Fibroblast of skin of right quadriceps (primary cell): Measurements from ENCODE around the gene MEIS1.

Experiments used
- DNase-seq: peaks from one replicate; pipeline ENCODE4 v3.0.0-alpha.2; 2013

The MEIS1 gene

GRCh38 chr2:66541646-66542045, 106.7 kb downstream of the MEIS1 start:
- DNase-seq: no peak

- DNase-seq: no peak
Measured at GRCh38 chr2:66543257-66543767, 108.4 kb downstream of the MEIS1 start.

- no peak for DNase-seq
Measured at GRCh38 chr2:66544258-66544657, 109.3 kb downstream of the MEIS1 start.

GRCh38 chr2:66545258-66545657, 110.3 kb downstream of the MEIS1 start:
- no peak for DNase-seq

GRCh38 chr2:66547118-66547517, 112.2 kb downstream of the MEIS1 start:
- DNase-seq: no peak

GRCh38 chr2:66547887-66548286, 113.0 kb downstream of the MEIS1 start:
- DNase-seq: no peak

- DNase-seq: no peak
Measured at GRCh38 chr2:66548422-66548821, 113.5 kb downstream of the MEIS1 start.

- DNase-seq: no peak
Measured at GRCh38 chr2:66550826-66551225, 115.9 kb downstream of the MEIS1 start.

GRCh38 chr2:66553370-66553769, 118.4 kb downstream of the MEIS1 start:
- DNase-seq: no peak

- peak; percentile 65 for DNase-seq
Measured at GRCh38 chr2:66555091-66555490, 120.2 kb downstream of the MEIS1 start.

- peak; percentile 35 for DNase-seq
Measured at GRCh38 chr2:66555501-66556324, 120.8 kb downstream of the MEIS1 start.

- DNase-seq: no peak
Measured at GRCh38 chr2:66559672-66560071, 124.7 kb downstream of the MEIS1 start.

GRCh38 chr2:66560683-66561082, 125.8 kb downstream of the MEIS1 start:
- no peak for DNase-seq

- DNase-seq: no peak
Measured at GRCh38 chr2:66561645-66562303, 126.8 kb downstream of the MEIS1 start.

- DNase-seq: no peak
Measured at GRCh38 chr2:66562304-66562685, 127.4 kb downstream of the MEIS1 start.

- no peak for DNase-seq
Measured at GRCh38 chr2:66563473-66563872, 128.5 kb downstream of the MEIS1 start.

- DNase-seq: no peak
Measured at GRCh38 chr2:66565291-66565690, 130.4 kb downstream of the MEIS1 start.

GRCh38 chr2:66566726-66567399, 131.9 kb downstream of the MEIS1 start:
- no peak for DNase-seq

GRCh38 chr2:66567729-66568128, 132.8 kb downstream of the MEIS1 start:
- no peak for DNase-seq

GRCh38 chr2:66568650-66569300, 133.8 kb downstream of the MEIS1 start:
- DNase-seq: no peak

GRCh38 chr2:66569321-66569851, 134.5 kb downstream of the MEIS1 start:
- peak; percentile 88 for DNase-seq

- peak; percentile 33 for DNase-seq
Measured at GRCh38 chr2:66569974-66570373, 135.0 kb downstream of the MEIS1 start.

- DNase-seq: no peak
Measured at GRCh38 chr2:66570471-66570870, 135.5 kb downstream of the MEIS1 start.
